GM18909 (cell line): ENCODE measurements around the gene TLL2.

Source experiments
- ATAC-seq: cut with Tn5 transposase; IDR thresholded peaks from one replicate; pipeline ENCODE4 v1.9.1; 2021; ENCODE audit warnings: mild to moderate bottlenecking; ENCODE audit not compliant: unreplicated experiment, poor library complexity

TLL2 gene

GRCh38 chr10:96509017-96509641 lies 4.6 kb downstream of the TLL2 start:
- ATAC-seq: no peak

DNA sequence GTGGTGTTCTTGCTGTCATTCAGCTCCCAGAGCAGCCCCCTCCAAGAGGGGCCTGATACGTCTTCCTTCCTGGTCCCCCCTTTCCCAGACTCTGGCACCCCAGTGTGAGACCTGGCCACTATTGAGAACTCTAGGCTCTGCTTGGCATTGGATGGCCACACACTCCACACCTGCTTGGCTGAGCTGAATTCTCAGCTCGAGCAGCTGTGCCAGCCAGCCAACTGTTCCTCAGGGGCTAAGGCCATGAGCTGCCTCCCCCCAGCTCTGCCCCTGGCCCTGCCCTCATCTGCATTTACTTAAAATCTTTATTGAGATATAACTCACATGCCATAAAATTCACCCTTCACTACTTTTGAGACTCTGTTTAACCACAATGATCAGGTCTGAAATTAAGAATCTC lies 6.7 kb downstream of the TLL2 start:
- no peak for ATAC-seq

GRCh38 chr10:96505150-96506136 lies 8.3 kb downstream of the TLL2 start:
- no peak for ATAC-seq

DNA sequence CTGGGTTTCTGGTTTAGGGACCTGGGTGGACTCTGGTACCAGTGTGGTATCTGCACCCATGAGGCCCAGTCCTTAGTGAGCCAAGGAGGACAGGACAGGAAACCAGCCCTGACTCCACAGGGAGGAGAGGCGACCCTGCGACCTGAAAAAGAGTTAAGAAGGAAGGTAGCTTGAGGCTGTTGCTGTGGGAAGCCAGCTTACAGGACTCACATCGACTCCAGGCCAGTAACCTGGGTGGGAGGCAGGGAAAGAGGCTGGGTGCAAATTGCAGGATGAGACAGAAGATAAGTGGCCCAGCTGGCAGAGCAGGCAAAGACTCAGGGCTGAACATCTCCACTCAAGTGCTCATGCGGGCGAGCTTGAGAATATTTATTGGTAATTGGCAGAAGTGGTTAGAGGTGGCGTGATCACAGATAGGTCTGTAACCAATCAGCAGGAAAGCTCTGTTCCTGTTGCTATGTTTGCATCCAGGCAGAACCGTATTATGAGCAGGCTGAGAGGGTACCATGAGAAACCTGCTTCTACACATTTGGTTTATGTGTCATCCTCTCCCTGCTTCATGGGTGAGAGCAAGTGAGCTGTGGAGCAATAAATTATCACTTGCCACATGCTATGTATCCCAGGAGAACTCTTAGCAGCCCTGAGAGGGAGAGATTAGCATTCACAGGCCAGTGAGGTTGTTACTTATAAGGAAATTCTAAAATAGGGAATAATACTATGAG lies 11.0 kb downstream of the TLL2 start:
- ATAC-seq: no peak

DNA sequence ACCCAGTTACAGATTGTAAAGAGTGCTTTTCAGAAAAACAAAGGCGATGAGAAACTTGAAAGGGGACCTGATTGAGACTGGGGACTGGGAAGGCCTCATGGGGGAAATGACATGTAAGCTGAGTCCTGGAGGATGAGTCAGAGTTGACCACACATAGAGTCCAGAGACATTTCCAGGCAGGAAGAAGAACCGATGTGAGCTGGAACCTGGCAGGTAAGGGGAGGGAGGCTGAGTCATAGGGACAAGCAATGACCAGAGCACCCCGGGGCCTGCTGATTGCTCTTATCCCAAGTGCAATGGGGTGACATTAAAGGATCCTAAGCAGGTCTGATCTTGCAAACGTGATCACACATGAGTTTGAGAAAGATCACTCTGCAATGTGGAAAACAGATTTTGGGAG lies 11.7 kb downstream of the TLL2 start:
- ATAC-seq: no peak

GRCh38 chr10:96500519-96500918 lies 13.2 kb downstream of the TLL2 start:
- ATAC-seq: no peak

GRCh38 chr10:96500050-96500449 lies 13.7 kb downstream of the TLL2 start:
- ATAC-seq: no peak

DNA sequence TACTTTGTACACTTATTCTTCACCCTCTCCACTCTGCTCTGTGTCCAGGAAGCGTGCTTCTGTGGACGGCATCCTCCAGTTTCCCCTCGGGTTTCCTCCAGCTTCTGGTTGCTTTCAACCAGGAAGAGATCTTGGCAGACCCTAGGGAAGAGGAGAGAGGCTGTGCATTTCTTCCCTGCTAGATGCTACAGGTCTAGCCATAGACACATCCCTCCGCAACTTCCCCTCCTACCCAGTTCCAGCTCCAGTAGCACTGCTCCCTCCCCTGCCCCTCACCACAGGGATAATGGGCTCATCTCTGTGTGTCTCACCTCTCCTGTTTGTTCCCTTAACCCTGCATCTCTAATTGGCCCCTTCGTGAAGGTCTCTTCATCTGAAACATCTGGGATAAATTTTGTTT lies 16.3 kb downstream of the TLL2 start:
- no peak for ATAC-seq

DNA sequence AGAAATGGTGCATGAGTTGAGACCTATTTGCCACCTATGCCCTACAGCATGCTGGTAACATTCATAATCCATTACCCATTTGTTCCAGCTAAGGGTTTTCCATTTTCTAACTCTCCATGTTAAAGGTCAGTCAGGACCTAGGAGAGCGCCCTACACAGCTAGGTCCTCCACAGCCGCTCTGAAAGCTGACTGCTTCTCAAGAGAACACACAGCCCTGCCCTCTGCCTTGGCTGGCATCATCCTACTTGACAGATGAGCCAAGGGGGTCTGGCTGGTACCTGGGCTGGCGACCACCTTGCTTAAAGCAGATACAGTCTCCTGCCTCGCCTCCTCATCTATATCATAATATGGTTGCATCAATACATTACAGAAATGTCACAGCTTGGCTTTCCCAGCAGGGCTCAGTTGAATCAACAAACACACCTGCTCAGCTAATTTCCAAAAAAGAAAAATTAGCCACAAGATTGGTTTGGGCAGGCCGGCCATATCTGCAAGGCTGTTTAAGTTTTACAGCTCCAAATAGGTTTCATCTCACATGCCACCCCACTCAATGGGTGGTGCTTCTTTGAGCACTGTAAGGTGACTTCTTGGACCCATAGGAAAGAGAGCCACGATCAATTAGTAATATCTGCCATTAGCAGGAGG lies 17.3 kb downstream of the TLL2 start:
- ATAC-seq: no peak

GRCh38 chr10:96495544-96495943 lies 18.2 kb downstream of the TLL2 start:
- ATAC-seq: no peak

- ATAC-seq: no peak
Observed at GRCh38 chr10:96494694-96495093, 19.0 kb downstream of the TLL2 start.

DNA sequence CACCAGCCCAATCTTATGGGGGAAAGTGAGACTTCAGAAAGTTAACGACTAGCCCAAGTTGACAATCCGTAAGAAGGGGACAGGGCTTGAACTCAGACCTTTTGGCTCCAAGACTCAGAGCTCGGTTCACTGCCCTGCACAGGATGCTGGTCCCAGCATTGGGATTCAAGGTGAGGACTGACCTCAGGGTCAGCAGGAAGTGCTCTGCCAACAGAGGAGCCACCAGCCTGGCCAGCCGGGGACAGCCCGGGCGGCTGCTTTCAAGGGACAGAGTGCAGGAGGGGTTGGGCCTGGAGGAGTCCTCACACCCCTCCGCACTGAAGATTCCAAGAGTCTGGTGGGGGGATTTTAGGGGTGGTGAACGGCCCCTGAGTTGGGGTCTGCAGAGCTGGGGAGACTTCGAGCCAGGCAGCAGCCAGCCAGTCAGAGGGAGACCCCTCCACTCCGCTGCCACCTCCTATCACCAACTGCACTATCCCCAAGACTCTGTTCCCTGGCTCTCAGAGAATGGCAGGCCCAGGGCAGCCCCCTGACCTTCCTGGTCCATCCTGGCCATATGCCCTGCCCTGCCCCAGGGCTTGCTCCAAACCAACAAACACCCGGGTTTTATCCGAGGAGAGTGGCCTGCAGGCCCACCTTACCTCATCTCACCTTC lies 19.7 kb downstream of the TLL2 start:
- ATAC-seq: no peak

- no peak for ATAC-seq
Observed at GRCh38 chr10:96493254-96493653, 20.5 kb downstream of the TLL2 start.

DNA sequence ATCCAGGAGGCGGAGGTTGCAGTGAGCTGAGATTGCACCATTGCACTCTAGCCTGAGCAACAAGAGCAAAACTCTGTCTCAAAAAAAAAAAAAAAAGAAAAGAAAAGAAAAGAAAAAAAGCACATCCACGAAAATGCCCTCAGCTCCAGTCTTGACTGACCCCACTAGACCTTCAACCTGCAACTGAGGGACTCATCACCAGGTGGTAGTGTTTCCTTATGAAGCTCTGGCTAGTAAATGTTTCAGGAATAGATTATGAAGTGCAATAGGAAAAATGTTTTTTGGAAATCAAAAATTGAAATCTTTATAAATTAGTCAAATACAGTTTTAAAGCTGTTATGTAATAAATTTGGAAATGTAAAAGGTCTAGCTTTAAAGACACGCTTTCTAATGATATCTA lies 22.4 kb downstream of the TLL2 start:
- ATAC-seq: no peak

DNA sequence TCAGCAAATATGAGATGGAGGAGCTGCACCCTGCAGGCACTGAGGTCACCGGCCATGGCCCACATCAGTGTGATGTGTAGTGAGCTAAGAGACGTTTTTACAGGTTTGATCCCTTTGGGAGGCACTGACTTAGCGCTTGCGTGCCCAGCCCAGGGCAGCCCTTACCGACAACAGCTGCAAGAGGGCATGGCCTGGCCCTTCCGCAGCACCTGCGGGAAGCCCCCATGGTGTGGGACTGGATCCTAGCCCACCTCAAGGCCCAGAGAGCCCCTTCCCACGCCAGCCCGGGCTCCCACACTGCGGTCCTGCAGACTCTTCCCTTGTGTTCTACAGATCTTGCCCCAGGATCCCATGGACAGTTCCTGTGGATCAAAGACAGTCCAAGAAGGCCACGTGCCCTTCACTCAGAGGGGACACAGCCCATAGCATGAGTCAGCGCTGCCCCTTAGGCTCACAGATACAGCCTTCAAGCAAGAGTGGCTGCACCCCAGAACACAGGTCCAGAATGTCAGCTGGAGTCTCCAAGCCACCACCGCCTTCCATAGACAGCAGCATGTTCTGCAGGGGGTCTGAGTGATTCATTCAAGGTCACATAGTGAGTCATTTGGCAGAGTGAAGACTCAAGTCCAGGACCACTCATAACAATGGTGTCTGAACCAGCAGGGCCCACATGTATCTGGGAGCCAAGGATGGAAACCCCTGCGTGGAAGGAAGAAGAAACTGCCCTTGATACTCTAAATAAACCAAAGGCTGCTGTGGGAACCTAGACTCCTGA lies 25.4 kb downstream of the TLL2 start:
- no peak for ATAC-seq

DNA sequence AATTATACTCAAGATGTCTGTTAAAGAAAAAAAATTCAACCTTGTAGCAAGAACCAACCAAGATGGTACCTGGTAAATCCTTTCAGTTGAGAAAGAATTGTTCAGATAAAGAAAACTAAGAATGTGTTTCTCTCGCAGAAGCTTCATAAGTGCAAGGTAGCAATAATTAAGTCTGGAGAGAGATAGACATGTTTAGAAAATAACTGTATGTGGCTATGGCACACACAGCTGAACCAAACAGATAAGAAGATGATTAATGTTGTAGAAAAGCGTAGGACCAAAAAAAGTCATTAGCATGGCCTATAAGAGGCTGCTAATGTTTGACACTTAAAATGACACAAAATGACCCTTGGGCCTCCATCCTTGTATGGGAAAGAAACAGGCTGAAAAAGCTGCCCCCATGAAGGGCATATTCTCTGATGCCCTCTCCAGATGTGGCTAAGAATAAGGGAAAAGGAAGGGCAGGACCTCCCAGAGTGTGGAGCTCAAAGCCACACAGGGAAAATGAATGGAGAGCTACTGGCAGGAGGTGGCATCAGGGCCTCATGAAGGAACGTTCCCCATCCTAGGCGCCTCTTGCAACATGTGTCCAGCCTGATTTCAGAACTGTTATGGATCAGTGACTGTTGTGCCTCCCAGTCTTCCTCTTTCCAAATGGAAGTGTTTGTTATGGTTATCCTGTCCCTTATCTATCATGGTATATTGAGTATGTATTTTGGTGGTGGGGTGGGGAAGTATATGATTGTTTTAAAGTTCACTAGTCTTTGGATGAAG lies 30.7 kb downstream of the TLL2 start:
- no peak for ATAC-seq

DNA sequence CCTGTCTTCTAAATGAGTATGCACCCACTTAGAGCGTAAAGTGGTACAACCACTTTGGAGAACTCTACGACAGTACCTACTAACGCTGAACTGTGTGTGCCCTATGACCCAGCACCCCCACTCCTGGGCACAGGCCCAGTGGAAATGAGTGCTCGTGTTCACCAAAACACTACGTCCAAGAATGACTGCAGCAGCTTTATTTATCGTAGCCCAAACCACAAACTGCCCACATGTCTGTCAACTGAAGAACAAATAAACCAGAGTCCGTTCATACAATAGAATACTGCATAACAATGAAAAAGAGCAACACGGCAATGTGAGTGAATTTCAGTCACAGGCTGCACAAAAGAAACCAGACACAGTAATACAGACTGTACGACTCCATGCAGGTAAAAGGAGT lies 35.4 kb downstream of the TLL2 start:
- ATAC-seq: no peak

DNA sequence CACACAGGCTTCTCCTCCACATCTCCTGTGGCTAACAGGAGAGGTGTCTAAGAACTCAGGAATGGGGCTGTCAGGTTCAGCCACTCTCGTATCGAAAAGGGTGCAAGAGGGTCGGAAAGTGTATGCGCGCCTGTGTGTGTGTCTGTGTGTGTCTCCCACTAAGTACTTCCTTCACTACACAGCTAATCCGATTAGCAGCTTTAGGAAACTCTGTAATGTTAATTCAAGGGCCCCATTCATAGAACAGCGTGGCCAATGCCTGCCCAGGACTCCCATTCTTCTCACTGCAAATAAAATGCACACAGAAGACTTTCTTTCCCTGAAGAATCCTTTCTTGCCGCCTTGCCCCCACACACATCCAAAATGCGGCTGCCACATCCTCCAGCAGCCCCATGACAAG lies 39.9 kb downstream of the TLL2 start:
- ATAC-seq: no peak
